ENCODE results near the gene SMYD5.

GRCh38 chr2:73210019-73210418, 4.0 kb upstream of the SMYD5 start:
- TF ChIP-seq CTCF (IDR thresholded peaks at IDR 0.05) (no peak), POLR2A (IDR thresholded peaks at IDR 0.05) (no peak)
